A549 treated with AZD2906 at 1 μM for 4 hours (cell line): ENCODE data around the gene FTCD. TPM values are rescaled to one million over a fixed set of nuclear protein-coding genes. Genes with fewer than 3 reads are reported as not detected.

Experiments
- total RNA-seq: library from RNA; stranded (reverse); fragments of 200-300 nt; extraction: Qiagen RNA extraction; gene quantifications from 5 replicates; pipeline ENCODE4 v1.2.3, GENCODE V29; 2022

FTCD gene, protein sequence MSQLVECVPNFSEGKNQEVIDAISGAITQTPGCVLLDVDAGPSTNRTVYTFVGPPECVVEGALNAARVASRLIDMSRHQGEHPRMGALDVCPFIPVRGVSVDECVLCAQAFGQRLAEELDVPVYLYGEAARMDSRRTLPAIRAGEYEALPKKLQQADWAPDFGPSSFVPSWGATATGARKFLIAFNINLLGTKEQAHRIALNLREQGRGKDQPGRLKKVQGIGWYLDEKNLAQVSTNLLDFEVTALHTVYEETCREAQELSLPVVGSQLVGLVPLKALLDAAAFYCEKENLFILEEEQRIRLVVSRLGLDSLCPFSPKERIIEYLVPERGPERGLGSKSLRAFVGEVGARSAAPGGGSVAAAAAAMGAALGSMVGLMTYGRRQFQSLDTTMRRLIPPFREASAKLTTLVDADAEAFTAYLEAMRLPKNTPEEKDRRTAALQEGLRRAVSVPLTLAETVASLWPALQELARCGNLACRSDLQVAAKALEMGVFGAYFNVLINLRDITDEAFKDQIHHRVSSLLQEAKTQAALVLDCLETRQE
- 0.23 to 0.24 TPM (median 0.23 TPM) in 3 of 5 replicates, not detected in the others for total RNA-seq

DNA sequence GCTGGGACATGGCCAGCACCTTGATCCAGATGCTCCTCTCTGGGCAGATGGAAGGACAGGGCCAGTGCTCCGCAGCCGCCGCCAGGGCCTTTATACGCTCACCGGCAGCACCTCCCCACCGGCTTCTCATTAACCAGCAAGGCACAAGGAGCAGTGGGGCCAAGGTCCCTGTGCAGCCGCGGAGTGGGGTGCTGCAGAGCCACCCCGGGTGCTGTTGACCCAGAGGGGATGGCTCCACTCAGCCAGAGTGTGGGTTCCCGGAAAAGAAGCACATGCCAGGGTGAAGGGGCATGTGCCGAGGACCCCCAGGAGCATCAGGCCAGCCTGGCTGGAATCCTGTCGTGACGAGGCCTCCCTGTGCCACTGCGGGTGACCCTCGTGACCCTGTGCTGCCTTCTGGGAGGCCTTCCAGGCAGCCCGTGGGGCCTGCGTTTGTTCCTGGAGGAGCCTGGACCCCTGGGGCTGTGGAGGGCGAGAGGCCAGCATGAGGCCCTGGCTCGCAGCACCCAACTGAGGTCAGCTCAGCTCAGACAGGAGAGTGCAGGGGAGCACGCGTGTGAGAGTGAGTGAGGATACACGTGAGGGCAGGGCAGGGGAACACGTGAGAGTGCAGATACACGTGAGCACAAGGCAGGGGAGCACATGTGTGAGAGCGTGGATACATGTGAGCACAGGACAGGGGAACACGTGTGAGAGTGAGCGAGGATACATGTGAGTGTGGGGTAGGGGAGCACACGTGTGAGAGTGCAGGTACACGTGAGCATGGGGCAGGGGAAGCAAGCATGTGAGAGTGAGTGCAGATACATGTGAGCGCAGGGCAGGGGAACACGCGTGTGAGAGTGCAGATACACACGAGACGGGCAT is at the start of gene FTCD:
FTCD (minus strand) TSS at position 66 of the 864 bp plus-strand sequence; CDS start at position 10, 56 bp downstream.

DNA sequence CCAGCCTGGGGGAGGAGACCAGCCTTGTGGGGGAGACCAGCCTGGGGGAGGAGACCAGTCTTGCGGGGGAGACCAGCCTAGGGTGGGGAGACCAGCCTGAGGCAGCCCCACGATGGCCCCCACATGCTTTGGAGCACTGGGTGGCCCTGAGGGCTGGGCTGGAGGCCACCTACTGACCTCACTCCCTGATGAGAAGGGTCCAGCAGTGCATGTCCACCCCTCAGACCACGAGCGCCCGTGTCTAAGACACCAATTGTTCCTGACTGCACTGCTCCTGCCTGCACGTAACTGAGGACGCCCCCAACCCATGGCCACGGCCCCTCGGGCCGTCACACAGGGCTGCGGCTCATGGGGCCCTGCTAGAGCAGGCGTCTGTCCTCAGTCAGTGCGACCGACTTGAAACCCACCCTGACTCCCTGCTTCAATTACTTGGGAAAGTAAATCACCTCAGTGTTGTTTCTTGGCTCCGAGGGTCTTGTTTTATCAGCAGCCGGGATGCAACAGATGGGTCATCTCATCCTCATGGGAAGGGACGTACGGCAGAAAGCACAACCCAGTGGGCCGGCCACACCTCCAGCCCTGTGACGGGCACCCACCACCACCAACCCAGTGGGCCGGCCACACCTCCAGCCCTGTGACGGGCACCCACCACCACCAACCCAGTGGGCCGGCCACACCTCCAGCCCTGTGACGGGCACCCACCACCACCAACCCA is 28.7 kb upstream of the FTCD start, which contains the start of gene SPATC1L:
SPATC1L (minus strand) TSS at position 550 of the 715 bp plus-strand sequence. CDS start 1,643 bp downstream, outside the sequence.

DNA sequence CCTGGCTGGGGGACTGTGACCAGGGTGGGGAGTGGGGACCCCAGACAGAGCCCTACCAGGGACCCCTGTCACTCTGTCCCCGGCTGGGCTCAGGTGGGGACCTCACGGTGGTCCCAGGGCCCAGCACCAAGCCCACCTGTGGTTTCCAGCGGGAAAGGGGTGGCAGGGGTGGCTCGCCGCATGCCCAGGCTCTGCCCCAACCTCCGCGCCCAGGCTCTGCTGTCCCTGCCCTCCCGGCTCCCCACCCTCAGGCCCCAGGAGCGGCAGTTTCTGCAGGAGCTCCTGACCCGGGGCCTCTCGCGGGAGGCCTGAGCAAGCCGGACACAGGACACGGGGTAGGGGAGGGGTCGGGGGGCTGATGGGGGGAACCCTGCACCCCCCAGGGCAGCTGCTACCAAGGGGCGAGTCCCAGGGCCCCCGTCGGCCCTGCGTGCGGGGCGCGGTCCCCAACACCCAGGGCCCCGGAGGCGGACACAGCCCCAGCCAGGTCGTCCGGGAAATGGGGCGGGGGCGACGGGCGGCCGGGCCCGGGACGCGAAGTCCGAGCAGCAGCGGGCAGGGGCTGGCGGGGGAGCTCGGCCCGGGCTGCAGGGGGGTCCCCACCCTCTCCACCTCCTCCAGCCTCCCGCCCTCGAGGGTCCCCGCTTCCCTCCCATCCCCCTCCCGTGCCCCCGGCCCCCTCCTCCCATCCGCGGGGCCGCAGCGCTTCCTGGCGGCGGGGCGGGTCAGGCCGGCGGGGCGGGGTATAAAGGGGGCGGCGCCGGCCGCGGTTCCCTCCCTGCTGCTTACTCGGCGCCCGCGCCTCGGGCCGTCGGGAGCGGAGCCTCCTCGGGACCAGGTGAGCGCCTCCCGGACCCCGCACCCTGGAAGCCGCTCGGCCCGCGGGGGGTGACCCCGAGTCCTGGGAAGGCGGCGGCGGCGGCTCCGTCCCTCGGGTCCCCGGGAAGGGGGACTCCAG is 57.8 kb downstream of the FTCD start, which contains the start of gene COL6A2:
COL6A2 (plus strand) TSS at position 777 of the 958 bp plus-strand sequence.

Other genes starting within 250 kb of the FTCD start
- gene COL6A1, start 173.8 kb downstream of the FTCD start, total RNA-seq = 18.1 to 24.1 TPM (median 21.7 TPM) in 5 replicates
- gene COL6A2, start 57.5 kb downstream of the FTCD start, total RNA-seq = 16.1 to 18.9 TPM (median 17.7 TPM) in 5 replicates
- 0.28 to 0.68 TPM (median 0.62 TPM) in 5 replicates for gene SPATC1L, start 28.9 kb upstream of the FTCD start, total RNA-seq
- 14.3 to 17.4 TPM (median 16.9 TPM) in 5 replicates for gene LSS, start 73.2 kb upstream of the FTCD start, total RNA-seq
- gene MCM3AP, start 130.0 kb upstream of the FTCD start, total RNA-seq = 30.6 to 40.3 TPM (median 35.6 TPM) in 5 replicates
- 25.5 to 28.5 TPM (median 28.1 TPM) in 5 replicates for gene YBEY, start 130.8 kb upstream of the FTCD start, total RNA-seq
- gene C21orf58, start 168.3 kb upstream of the FTCD start, total RNA-seq = 3.5 to 4.8 TPM (median 4.4 TPM) in 5 replicates
- gene PCNT, start 168.6 kb upstream of the FTCD start, total RNA-seq = 13.5 to 15.4 TPM (median 13.9 TPM) in 5 replicates